ENCODE measurements around the gene TNFRSF1B.
A peak's percentile ranks its signal among the peaks of the same experiment; 100 is the strongest.

TNFRSF1B gene

DNA sequence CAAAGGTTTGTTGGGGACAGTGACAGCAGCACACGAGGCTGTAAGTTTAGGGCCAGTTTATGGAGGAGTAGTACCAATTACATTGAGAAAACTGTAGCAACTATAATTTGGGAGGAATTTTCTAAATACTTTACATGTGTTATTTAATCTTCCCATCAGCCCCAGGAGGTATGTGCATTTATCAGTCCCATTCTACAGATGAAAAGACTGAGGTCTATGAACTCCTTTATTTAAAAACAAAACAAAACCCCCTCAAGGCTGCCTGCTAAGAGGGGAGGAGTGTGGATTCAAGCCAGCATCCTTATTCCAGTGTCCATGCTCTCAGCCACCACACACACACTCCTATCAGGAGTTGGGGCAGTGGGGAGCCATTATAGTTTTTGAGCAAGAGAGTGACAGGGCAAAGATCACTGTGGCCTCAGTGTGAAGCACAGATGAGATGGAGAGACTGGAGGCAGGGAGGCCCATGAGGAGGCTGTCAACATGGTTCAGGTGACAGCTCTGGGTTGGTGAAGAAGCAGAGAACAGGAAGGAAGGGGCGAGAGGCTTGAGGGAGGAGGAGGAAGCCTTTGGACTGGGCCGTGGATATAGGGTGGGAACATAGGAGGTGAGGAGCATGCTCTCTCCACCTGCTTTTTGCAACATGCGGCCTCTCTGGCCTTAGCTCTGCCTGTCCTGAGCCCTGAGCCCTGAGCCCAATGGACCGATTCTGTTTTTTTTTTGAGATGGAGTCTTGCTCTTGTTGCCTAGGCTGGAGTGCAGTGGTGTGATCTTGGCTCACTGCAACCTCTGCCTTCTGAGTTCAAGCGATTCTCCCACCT is 9.7 kb downstream of the TNFRSF1B start:
- DNase-seq (ENCODE audit: low read depth), result no peak

DNA sequence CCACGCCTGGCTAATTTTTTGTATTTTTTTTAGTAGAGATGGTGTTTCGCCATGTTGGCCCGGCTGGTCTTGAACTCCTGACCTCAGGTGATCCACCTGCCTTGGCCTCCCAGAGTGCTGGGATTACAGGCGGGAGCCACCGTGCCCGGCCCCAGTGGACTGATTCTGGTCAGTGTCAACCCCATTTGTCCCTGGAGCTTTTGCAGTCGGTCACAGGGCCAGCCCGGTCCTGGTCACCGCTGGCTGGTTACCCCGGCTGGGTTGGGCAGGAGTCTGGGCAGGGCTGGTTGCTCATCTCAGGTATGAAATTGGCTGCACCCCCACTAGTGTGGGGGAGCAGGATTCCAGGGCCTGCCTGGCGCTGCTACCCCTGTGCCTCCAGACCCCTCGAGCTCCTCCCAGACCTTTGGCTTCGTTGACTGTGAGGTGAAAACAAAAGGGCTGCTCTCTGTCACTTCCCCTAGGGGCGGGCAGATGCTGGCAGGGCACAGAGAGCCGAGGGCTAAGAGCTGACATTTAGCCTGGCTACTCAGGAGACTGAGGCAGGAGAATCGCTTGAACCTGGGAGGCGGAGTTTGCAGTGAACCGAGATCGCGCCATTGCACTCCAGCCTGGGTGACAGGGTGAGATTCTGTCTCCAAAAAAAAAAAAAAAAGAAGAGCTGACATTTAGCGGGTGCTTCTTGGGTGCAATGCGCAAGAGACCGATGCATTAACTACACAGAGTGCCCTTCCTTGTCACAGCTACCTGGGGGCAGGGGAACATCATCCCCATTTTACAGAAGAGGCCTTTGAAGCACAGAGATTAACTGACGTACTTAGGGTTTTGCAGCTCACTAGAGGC is 10.6 kb downstream of the TNFRSF1B start:
- no peak for DNase-seq (ENCODE audit: low read depth)

DNA sequence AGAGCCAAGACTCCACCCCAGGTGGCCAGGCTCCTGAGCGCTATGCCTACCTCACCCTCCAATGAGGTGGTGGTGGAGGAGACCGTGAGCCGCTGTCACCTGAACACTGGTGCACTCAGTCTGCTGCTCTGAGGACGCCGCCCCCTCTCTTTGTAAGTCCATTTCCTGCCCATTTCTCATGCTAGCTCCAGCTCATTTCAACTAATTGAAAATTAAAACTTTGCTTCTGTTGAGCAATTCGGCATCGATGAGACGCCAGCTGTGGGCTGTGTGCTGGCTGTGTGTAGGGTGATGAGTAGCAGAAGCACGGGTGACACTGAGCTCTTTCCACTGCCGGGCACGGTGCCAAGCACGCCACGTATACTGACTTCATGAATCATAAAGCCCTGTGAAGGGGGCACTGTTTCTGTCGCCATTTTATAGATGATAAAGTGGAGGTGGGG is 11.2 kb downstream of the TNFRSF1B start:
- peak; percentile 86 for DNase-seq (ENCODE audit: low read depth)

DNA sequence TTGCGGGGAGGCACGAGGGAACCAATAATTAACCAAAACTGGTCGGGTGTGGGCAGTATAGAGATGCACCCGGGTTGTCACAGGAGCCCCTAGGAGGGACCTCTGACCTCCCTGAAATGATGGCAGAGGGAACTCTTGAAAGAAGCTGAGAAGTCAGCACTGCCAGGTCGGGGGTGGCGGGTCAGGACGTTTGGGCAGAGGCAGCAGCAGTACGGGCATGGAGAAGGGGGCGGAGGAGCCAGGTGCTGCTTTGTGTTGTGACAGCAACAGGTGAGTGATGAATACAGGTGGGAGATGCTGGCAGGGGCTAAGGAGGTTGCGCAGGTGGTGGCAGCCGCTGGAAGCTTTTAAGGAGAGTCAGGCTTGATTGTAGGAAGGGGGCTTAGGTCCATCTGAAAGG is 11.7 kb downstream of the TNFRSF1B start:
- no peak for DNase-seq (ENCODE audit: low read depth)

DNA sequence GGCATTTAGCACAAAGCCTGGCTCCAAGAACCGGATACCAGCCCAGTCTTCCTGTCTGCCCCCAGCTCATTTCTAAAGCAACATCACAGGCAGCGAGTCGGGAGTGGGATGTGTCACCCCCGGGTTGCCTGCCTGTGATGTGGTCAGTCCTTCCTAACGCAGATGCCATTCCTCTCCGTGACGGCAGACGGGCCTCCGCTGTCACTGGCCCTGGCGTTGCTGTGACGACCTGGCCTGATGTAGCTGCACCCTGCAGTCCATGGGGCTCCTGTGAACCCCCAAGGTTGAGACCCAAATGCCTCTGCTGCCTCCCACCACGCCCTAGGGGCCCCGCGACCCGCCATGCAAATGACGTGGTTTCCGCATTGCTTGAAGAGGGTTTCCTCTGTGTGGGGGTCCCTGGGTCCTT is 12.3 kb downstream of the TNFRSF1B start:
- peak; percentile 38 for DNase-seq (ENCODE audit: low read depth)

DNA sequence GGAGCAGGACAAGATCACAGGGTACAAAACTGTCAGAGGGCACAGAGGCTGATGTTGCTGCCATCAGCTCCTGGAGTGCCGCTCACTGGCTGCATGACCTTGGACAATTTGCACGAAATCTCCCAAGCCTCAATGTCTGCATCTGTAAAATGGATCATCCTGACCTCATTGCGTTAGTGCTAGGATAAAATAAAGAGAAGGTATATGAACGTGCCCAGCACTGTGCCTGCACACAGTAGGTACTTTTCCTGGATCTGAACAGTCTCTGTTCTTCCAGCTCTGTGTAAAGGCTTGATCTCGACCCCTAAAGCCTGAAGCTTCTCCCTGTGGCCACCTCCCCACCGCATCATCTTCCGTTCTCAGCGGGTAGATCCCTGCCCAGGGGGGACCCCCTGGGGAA is 12.9 kb downstream of the TNFRSF1B start:
- no peak for DNase-seq (ENCODE audit: low read depth)

DNA sequence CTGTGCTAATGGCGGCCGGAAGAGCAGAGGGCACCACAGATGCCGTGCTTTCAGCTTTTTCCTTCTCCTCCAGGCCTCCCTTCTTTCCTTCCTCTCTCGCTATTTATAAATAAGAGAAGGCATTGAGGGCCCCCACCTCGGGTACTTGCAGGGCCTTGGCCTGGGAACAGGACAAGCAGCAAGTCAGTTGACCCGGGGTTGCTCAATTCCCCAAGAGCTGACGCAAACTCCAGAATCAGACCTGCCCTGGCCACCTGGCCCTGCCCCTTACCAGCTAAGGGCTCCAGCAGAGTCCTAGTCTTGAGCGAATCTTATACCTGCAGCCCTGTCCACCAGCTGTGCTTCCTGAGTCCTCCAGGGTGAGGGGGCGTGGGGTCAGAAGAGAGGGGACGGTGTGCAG is 13.5 kb downstream of the TNFRSF1B start:
- DNase-seq (ENCODE audit: low read depth), result no peak

DNA sequence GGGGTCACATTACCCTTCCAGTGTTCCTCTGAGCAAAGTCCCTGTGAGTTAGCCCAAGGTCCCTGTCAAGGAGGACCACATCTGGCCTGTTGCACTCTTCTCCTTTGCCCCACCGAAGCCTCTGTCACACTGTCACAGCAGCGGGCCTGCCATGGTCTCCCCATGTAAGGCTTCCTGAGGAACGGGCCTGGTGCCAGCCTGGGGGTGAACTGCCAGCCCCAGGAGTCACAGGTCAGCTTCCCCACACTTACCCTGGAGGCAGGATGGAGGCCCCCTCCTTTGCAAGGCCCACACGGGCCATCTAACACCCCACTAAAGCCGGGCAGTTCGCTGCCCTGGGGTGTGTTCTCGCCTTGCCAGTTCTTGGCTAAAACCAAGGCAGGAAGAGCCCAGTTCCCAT is 14.1 kb downstream of the TNFRSF1B start:
- no peak for DNase-seq (ENCODE audit: low read depth)

DNA sequence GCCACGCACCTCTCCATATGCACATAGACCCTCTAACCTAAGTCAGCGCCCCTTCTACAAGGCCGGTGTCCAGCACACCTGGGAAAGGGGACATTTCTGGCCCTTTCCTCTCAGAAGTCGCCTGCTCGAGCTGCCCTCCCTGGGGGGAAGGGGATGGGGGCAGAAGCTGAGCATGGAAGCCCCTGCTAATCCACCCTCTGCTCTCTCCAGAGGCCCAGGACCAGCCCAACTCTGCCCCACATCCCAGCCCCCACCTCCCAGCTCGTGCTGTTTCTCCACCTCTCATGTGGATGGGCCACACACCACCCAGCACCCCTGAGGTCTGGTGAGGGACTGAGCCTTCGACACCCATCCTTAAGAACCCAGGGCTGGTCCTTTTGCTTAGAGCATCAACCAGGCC is 14.8 kb downstream of the TNFRSF1B start:
- DNase-seq (ENCODE audit: low read depth), result no peak

DNA sequence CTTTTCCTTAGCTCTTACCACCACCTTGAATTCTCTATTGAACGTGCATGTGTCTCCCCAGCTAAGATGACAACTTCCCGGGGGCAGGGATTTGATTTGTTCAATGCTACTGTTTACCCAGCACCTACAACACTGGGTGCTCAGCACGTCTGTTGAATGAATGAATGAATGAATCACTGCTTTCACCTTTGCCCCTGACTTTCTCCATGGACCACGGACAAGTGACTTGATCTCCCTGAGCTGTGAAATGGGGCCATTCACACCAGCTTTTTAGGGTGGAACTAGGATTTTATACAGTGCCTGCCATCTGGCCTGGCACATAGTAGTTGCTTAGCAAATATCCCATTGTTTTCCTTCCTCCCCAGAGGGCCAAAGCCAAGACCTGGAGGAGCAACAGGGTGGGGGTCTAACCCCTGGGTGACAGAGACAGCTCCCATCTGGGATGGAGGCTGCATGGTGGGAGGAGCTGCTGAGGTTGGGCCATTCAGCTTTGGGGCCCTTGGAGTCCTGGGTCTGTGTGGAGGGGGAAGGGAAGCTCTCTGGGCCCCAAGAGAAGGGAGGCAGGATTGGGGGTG is 15.7 kb downstream of the TNFRSF1B start:
- DNase-seq (ENCODE audit: low read depth), result no peak

DNA sequence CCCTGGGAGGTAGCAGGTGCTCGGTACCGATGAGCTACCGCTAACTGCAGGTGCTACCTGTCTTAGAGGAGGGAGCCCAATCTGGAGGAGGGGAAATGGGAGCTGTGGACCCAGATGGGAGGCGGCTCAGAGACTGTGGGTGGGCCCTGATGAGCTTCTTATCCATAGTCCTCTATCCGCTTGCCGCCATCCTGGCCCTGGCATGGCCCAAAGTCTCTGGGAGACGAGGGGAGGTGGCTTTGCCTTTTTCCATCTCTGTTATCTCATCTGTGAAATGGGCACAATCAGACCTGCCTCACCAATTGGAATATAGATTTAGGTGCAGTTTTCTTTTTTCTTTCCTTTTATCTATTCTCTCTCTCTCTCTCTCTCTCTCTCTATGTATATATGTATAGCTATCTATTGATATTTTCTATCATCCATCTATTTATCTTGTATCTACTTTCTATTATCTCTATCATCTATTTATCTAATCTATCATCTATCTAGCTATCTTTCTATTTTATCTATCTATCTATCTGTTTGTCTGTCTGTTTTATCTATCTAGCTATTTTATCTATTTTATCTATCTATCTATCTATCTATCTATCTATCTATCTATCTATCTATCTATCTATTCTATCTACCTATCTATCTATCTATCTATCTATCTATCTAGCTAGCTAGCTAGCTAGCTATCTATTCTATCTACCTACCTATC is 16.5 kb downstream of the TNFRSF1B start:
- no peak for DNase-seq (ENCODE audit: low read depth)

DNA sequence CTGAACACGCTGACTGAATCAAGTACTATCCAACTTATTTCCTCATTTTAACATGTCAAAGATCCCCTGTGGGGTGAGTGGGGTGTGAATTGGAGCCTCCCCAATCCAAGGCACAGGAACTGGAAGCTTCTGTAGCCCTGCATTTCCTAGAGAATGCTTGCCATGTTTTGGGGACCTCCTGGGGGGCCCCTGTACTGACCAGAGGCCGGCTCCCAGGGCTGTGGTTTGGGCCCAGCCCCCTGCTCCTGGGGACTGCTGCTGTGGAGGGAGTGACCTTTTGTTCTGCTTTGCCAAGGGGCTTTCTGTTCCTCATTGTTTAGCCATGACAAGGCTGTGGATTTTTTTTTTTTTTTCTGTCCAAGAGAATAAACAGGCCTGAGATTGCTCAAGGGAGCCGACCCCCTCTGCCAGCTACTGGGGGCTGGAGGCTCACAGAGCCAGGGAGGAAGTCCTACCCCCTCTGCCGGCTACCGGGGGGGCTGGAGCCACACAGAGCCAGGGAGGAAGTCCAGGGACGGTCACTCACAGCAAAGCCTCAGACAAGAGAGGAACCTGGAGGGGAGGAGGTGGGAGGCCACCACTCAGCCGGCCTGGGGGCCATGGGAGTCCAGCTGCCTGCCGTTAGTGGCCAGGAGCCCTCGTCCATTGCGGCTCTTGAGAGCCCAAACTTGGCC is 17.4 kb downstream of the TNFRSF1B start:
- peak; percentile 81 for DNase-seq (ENCODE audit: low read depth)

DNA sequence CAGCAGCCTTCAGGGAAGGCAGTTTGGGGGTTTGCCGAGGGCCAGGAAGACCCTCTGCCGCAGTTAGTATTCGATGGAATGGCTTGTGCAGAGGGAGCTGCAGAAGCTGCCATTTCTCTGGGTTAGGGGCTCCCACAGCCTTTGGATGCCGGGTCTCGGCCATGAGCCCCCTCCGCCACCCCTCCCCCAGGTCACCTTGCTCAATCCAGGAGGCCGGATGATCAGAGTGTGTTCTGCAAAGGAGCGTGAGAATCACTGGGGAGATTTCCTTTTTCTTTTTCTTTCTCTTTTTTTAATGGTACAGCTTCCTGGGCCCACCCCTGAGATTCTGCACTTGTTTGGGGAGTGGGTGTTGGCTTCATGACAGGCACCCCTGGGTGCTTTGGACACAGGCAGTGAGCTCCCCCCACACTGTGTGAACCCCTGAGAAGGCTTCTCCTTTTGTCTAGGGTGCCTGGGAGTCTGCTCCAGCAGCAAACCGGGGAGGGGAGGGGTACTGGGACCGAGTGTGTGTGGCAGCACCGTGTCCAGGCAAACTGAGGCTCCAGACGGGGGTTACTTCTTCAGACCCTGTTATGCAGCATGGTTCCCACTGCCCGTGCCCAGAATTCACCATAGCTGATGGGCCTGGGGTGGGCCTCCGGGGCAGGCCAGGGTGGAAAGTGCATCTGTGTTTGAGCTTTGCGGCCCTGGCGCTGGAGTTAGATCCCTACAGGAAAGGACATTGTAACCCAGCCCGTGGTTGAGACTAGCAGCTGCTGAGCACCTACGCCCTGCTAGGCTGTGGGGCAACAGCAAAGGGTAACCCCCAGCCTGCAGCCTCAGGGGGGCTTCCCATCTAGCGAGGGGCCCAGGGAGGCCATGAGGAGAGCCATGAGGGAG is 18.5 kb downstream of the TNFRSF1B start:
- no peak for DNase-seq (ENCODE audit: low read depth)

DNA sequence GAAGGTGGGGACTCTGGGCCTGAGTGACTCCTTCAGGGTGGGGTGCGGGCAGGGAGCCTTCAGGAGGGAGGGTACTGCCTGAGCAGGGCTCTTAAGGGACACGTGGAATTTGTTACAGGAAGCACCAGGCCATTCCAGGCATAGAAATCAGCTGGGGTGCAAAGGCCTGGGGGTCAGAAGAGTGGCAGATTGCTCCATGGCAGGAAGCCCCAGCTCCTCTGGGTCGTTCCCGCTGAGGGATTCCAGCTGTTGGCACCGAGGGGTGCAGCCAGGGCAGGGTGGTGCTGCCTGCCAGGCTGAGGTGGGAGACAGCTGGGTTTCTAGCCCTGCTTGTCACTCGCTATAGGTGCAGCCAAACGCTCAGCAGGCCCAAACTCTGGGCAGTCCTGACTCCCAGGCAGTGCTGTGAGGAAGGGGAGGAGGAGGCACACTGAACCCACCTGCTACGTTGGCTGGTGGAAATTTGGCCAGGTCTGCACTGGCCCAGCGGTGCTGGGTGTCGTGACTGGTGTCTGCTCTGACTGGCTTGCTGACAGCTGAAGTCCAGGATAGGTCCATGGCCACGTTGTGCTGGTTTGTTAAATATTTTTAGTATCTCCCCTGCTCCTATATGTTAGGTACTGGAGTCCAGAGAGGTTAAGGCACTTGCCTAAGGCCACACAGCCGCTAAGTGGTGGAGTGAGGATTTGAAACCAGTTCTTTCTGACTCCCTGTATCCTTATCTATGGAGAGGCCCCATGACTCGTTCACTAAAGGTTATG is 19.3 kb downstream of the TNFRSF1B start:
- DNase-seq (ENCODE audit: low read depth), result no peak

DNA sequence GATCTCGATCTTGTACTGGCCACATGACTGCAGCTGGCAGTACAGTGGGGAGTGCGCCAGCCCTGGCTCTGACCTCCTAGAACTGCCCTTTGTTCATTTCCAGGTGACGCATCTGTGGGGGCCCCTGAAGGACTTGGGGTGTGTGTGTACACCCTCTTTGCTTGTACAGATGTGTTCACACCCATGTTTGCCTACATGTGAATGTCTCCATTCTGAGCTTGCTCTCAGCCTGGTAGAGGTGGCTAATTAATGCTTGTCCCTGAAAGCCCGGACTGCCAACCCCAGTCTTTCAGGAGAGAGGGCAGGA is 19.8 kb downstream of the TNFRSF1B start:
- DNase-seq (ENCODE audit: low read depth), result no peak

DNA sequence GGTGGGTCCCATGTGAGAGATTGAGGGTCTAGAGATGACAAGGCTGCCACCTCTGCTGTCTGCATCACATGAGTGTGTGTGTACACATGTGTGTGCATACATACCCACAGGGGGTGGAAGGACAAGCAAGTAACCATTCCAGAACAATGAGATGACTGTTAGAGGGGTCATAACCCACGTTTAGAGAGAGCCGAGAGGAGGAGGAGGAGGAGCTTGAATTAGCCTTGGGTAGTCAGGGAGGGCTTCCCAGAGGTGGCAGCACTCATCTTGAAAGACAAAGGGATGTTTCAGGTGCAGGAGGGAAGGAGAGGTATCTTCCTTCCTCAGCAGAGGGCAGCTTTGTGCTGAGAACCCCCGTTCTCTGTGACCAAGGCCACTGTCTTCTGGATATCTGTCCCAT is 21.3 kb downstream of the TNFRSF1B start:
- DNase-seq (ENCODE audit: low read depth), result no peak

DNA sequence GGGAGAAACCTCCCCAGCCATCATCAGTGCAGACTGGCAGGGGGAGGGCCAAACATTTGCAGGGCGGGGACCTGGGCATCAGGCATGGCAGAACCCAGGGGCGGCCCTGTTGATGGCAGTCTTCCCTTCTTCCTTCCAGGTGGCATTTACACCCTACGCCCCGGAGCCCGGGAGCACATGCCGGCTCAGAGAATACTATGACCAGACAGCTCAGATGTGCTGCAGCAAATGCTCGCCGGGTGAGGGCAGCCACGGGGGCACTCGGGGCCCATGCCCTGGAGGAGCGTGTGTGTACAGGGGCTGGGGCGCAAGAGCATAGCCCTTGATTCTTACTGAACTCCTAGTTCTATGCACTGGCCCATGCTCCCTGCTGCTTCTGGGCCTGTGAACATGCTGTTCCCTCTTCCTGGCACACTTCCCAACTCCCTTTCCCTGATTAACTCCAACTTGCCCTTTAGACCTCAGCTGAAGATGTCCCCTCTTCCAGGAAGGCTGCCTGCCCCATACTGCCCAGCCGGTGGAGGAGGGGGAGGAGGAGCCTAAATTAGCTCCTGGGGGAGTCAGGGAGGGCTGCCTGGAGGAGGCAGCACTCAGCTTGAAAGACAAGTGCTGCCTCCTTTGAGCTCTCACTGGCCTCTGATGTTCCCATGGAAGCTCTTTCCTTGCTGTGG is 22.0 kb downstream of the TNFRSF1B start:
- no peak for DNase-seq (ENCODE audit: low read depth)

DNA sequence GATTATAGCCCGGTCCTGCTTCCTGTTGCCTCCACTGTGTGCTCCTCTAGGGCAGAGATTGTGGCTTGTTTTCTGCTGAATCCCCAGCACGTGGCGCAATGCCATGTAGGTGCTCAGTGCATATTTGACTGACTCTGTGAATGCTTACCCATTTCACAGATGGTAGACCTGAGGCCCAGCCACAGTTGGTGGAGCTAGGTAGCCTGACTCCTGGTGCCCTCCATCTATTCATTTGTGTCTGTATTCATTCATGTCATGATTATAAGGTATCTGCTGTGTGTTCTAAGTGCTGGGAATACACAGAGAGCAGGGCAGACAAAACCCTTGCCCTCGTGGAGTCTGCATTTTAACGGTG is 22.5 kb downstream of the TNFRSF1B start:
- DNase-seq (ENCODE audit: low read depth), result no peak

DNA sequence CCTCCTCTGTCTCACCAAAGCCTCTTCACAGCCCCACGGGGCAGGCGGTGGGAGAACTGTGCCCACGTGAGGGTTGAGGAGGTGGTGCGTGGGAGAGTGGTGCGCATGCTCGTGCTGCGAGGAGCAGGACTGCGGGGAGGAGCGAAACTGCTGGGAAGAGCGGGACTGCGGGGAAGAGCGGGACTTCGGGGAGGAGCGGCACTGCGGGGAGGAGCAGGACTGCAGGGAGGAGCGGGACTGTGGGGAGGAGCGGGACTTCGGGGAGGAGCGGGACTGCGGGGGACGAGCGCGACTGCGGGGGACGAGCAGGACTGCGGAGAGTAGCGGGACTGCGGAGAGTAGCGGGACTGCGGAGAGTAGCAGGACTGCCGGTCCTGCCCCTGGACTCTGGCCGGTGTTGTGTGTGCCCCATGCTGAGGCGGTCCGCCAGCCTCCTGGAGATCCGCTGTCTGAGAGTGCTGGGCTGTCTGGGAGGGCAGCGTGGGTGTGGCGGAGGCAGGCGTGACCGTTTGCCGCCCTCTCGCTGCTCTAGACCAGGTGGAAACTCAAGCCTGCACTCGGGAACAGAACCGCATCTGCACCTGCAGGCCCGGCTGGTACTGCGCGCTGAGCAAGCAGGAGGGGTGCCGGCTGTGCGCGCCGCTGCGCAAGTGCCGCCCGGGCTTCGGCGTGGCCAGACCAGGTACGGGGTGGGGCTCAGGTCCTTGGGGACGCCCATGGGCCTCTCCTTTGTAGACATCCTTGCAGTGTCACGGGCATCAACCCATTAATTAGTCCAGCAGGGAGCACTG is 24.6 kb downstream of the TNFRSF1B start:
- DNase-seq (ENCODE audit: low read depth), result no peak
